ENCODE results near the gene RNF152. TPM values are rescaled to one million over a fixed set of nuclear protein-coding genes. Genes with fewer than 3 reads are reported as not detected.

RNF152 gene
- total RNA-seq, 1 donor: 12.8 TPM

DNA sequence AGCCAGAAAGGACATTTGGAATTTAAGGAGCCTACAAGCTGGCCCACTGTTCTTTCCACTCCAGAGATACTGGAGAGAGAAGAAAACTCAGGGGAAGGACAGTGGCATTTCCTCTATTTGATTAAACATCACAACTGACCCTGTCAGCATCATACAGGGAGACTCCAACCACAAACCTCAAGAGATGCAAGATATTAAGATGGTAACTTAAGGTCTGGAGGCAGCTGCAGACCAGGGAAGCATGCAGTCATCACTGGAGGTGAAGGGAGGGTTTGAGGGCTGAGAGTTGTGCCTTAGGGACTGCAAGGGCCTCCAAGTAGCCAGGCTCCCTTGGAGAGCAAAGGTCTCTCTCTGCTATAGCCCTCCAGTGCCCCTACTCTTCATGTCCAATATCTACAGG, 67.4 kb downstream of the RNF152 start:
- no peak for DNase-seq (ENCODE audit: low read depth)
- no peak for TF ChIP-seq CTCF (IDR thresholded peaks at IDR 0.05; ENCODE audit: insufficient read depth, low read length)
- H3K4me3 ChIP-seq (ENCODE audit: low read depth, low read length): no peak overlapping the region

- H3K4me3 ChIP-seq (ENCODE audit: low read depth, low read length): no peak overlapping the region
- no peak for TF ChIP-seq CTCF (IDR thresholded peaks at IDR 0.05; ENCODE audit: insufficient read depth, low read length)
- DNase-seq (ENCODE audit: low read depth): no peak
Measured at GRCh38 chr18:61824733-61825363, 68.0 kb downstream of the RNF152 start.

DNA sequence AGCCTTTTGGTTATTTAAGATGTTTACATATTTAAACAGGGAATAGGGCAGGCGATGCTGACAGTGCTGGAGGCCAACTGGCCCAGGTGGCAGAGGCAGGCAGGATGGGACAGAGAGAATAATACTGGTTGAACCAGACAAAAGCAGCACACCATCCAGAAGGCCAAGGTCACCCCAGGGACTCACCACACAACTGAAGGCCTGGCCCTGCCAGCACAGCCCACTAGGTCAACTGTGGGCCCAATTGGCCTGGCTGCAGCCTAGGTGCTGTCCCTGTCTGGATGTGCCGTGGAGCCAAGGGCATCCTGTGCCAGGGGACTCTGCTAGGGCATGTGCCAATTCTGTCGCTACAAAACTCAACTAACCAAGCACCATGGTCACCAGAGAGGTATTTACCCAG, 69.2 kb downstream of the RNF152 start:
- H3K4me3 ChIP-seq (ENCODE audit: low read depth, low read length): no peak overlapping the region
- TF ChIP-seq CTCF (IDR thresholded peaks at IDR 0.05; ENCODE audit: insufficient read depth, low read length): no peak
- DNase-seq (ENCODE audit: low read depth): no peak

GRCh38 chr18:61822879-61823278, 69.9 kb downstream of the RNF152 start:
- no peak for DNase-seq (ENCODE audit: low read depth)
- no peak for TF ChIP-seq CTCF (IDR thresholded peaks at IDR 0.05; ENCODE audit: insufficient read depth, low read length)

DNA sequence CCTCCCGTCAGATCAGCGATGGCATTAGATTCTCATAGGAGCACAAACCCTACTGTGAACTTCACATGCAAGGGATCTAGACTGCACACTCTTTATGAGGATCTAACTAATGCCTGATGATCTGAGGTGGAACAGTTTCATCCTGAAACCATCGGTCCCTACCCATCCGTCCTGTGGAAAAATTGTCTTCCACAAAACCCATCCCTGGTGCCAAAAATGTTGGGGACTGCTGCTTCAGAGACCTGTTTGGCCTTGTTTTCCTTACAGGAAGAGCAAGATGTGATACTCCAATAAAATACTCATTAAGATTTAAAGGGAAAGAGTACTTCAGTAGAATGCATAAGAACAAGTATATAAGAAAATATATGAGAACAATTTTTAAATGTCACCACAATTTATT, 71.1 kb downstream of the RNF152 start:
- H3K4me3 ChIP-seq (ENCODE audit: low read depth, low read length): no peak overlapping the region
- DNase-seq (ENCODE audit: low read depth): no peak
- TF ChIP-seq CTCF (IDR thresholded peaks at IDR 0.05; ENCODE audit: insufficient read depth, low read length): no peak

More at GRCh38 chr18:61822879-61823278, 69.9 kb downstream of the RNF152 start:
- no peak overlapping the region for H3K4me3 ChIP-seq (ENCODE audit: low read depth, low read length)

GRCh38 chr18:61820882-61821281, 71.9 kb downstream of the RNF152 start:
- H3K4me3 ChIP-seq (ENCODE audit: low read depth, low read length): no peak overlapping the region
- DNase-seq (ENCODE audit: low read depth): no peak
- TF ChIP-seq CTCF (IDR thresholded peaks at IDR 0.05; ENCODE audit: insufficient read depth, low read length): no peak

DNA sequence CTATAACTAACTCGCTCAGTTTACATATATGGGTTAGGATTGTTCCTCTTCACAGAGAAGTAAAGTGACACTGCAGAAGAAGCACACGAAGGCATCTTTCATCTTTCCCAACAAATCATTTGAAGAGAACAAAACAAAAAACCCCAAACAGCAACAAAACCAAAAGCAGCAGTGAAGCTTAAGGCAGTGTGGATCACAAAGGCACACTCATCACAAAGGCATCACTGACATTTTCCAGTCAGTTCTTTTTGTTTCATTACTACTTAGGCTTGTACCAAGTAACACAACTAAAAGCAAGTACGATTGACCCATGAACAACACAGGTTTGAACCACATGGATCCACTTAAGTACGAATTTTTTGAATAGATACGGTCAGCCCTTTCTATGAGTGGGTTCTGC, 75.7 kb downstream of the RNF152 start:
- H3K4me3 ChIP-seq (ENCODE audit: low read depth, low read length): no peak overlapping the region
- no peak for DNase-seq (ENCODE audit: low read depth)
- no peak for TF ChIP-seq CTCF (IDR thresholded peaks at IDR 0.05; ENCODE audit: insufficient read depth, low read length)

All from fibroblast of the aortic adventitia (primary cell).